HG02970 (cell line): ENCODE data around the gene HMMR.

Source experiments
- ATAC-seq: cut with Tn5 transposase; IDR thresholded peaks from one replicate; pipeline ENCODE4 v1.9.1; 2021; ENCODE audit warnings: mild to moderate bottlenecking, moderate library complexity, moderate number of reproducible peaks; ENCODE audit not compliant: unreplicated experiment, low FRiP score

Gene HMMR

GRCh38 chr5:163458778-163459385 lies 1.6 kb upstream of the HMMR start:
- ATAC-seq, result no peak

GRCh38 chr5:163459462-163459818 lies 992 bp upstream of the HMMR start:
- peak; percentile 6 for ATAC-seq

- peak; percentile 87 for ATAC-seq
These were observed 442 bp upstream of the HMMR start, which contains the start of gene NUDCD2 for GRCh38 chr5:163459819-163460561. Gene NUDCD2 (minus strand): TSS chr5:163460102. CDS start chr5:163460050, 52 bp downstream.

- no peak for ATAC-seq
These were observed 2.6 kb downstream of the HMMR start for GRCh38 chr5:163463063-163463435.

- no peak for ATAC-seq
These were observed 7.2 kb downstream of the HMMR start for GRCh38 chr5:163467682-163468081.

GRCh38 chr5:163473635-163474243 lies 13.3 kb downstream of the HMMR start:
- ATAC-seq, result no peak

GRCh38 chr5:163475411-163475810 lies 15.0 kb downstream of the HMMR start:
- ATAC-seq, result no peak

- ATAC-seq, result no peak
These were observed 17.9 kb downstream of the HMMR start for GRCh38 chr5:163478126-163478981.

- ATAC-seq, result no peak
These were observed 18.5 kb downstream of the HMMR start for GRCh38 chr5:163478982-163479271.

- no peak for ATAC-seq
These were observed 28.8 kb downstream of the HMMR start for GRCh38 chr5:163489055-163489744.

- no peak for ATAC-seq
These were observed 29.3 kb downstream of the HMMR start for GRCh38 chr5:163489745-163490075.

- ATAC-seq, result no peak
These were observed 35.9 kb downstream of the HMMR start for GRCh38 chr5:163496286-163496685.

- ATAC-seq, result no peak
These were observed 36.9 kb downstream of the HMMR start for GRCh38 chr5:163497315-163497714.

GRCh38 chr5:163498886-163499285 lies 38.5 kb downstream of the HMMR start:
- ATAC-seq, result no peak

- no peak for ATAC-seq
These were observed 42.1 kb downstream of the HMMR start for GRCh38 chr5:163502521-163502920.

- no peak for ATAC-seq
These were observed 43.0 kb downstream of the HMMR start for GRCh38 chr5:163503106-163504078.

- no peak for ATAC-seq
These were observed 43.9 kb downstream of the HMMR start for GRCh38 chr5:163504079-163504931.

- ATAC-seq, result peak; percentile 1
These were observed 44.6 kb downstream of the HMMR start for GRCh38 chr5:163505049-163505367.
